GM23338 (cell line): ENCODE data around the gene ZNF497. TPM values are rescaled to one million over a fixed set of nuclear protein-coding genes. Genes with fewer than 3 reads are reported as not detected.
A peak's percentile ranks its signal among the peaks of the same experiment; 100 is the strongest.

Source experiments
- ATAC-seq: fragments of 200-7000 bp; cut with Tn5 transposase; 3 replicates; pipeline ENCODE4 v1.9.1; 2020
- DNase-seq: peaks from one replicate; pipeline ENCODE4 v3.0.0-alpha.2; 2015; ENCODE audit warnings: low spot score
- H2AFZ ChIP-seq: fragments of 200-600 bp; sonication (generic); 2 replicates; pipeline ENCODE4 v1.8.0; 2016; ENCODE audit warnings: antibody characterized with exemption, mild to moderate bottlenecking, moderate library complexity
- H3F3A ChIP-seq: fragments of 200-600 bp; sonication (generic); replicated peaks from 2 replicates; pipeline ENCODE4 v1.8.0; 2017; ENCODE audit warnings: antibody characterized with exemption, mixed run types, low read depth
- H3K27ac ChIP-seq: fragments of 200-600 bp; sonication (generic); 2 replicates; pipeline ENCODE4 v1.6.1; 2016; ENCODE audit warnings: low read depth
- H3K27me3 ChIP-seq: fragments of 200-600 bp; sonication (generic); 2 replicates; pipeline ENCODE4 v1.8.0; 2016; ENCODE audit warnings: mild to moderate bottlenecking, mixed run types, moderate library complexity; ENCODE audit not compliant: insufficient read depth
- H3K36me3 ChIP-seq: fragments of 200-600 bp; sonication (generic); 2 replicates; pipeline ENCODE4 v1.8.0; 2016; ENCODE audit warnings: mild to moderate bottlenecking; ENCODE audit not compliant: insufficient read depth
- H3K4me1 ChIP-seq: fragments of 200-600 bp; sonication (generic); 2 replicates; pipeline ENCODE4 v1.8.0; 2016; ENCODE audit warnings: mild to moderate bottlenecking, moderate library complexity; ENCODE audit not compliant: insufficient read depth
- H3K4me2 ChIP-seq: fragments of 200-600 bp; sonication (generic); 2 replicates; pipeline ENCODE4 v1.7.1; 2017; ENCODE audit warnings: mixed run types
- H3K4me3 ChIP-seq: fragments of 200-600 bp; sonication (generic); 2 replicates; pipeline ENCODE4 v1.6.1; 2016; ENCODE audit warnings: mixed run types
- H3K79me2 ChIP-seq: fragments of 200-600 bp; sonication (generic); replicated peaks from 2 replicates; pipeline ENCODE4 v1.8.0; 2017; ENCODE audit warnings: mild to moderate bottlenecking; ENCODE audit not compliant: insufficient read depth
- H3K9me2 ChIP-seq: fragments of 200-600 bp; sonication (generic); 2 replicates; pipeline ENCODE4 v1.8.0; 2017; ENCODE audit not compliant: insufficient read depth
- H4K20me1 ChIP-seq: fragments of 200-600 bp; sonication (generic); replicated peaks from 2 replicates; pipeline ENCODE4 v1.8.0; 2017; ENCODE audit warnings: mild to moderate bottlenecking; ENCODE audit not compliant: insufficient read depth
- H3K27ac Mint-ChIP-seq: 2 replicates; pipeline ENCODE4 v1.8.0; 2020; ENCODE audit warnings: inconsistent platforms, mild to moderate bottlenecking, moderate library complexity, mixed read lengths
- H3K27me3 Mint-ChIP-seq: 3 replicates; pipeline ENCODE4 v1.8.0; 2022; ENCODE audit warnings: low read depth, mild to moderate bottlenecking, moderate library complexity, mixed read lengths, inconsistent platforms; ENCODE audit not compliant: insufficient read depth, poor library complexity
- H3K36me3 Mint-ChIP-seq: 3 replicates; pipeline ENCODE4 v1.8.0; 2021; ENCODE audit warnings: low read depth, mild to moderate bottlenecking, inconsistent platforms, moderate library complexity, mixed read lengths
- H3K4me1 Mint-ChIP-seq: 3 replicates; pipeline ENCODE4 v1.8.0; 2020; ENCODE audit warnings: mild to moderate bottlenecking, inconsistent platforms, mixed read lengths
- H3K4me3 Mint-ChIP-seq: 3 replicates; pipeline ENCODE4 v1.8.0; 2021; ENCODE audit warnings: moderate library complexity, mild to moderate bottlenecking, inconsistent platforms, mixed read lengths
- H3K9me3 Mint-ChIP-seq: 3 replicates; pipeline ENCODE4 v1.8.0; 2020; ENCODE audit warnings: moderate library complexity, mild to moderate bottlenecking, inconsistent platforms, mixed read lengths
- CREB1 ChIP-seq: fragments of 250-450 bp; sonication (Bioruptor Pico); IDR thresholded peaks from 2 replicates; pipeline ENCODE4 v1.5.0; 2020; ENCODE audit warnings: low read depth, mild to moderate bottlenecking, moderate library complexity
- EZH2phosphoT487 ChIP-seq: fragments of 200-600 bp; sonication (generic); IDR thresholded peaks from one replicate; pipeline ENCODE4 v1.8.1; 2018; ENCODE audit warnings: antibody characterized with exemption; ENCODE audit not compliant: unreplicated experiment
- NANOG ChIP-seq: IDR thresholded peaks from 2 replicates; pipeline ENCODE4 v1.6.1; 2016; ENCODE audit warnings: antibody characterized with exemption, borderline replicate concordance
- POLR2AphosphoS5 ChIP-seq: IDR thresholded peaks from 2 replicates; pipeline ENCODE4 v1.6.1; 2016; ENCODE audit warnings: antibody characterized with exemption, low read depth
- STAT1 ChIP-seq: IDR thresholded peaks from one replicate; pipeline ENCODE4 v1.6.1; 2016; ENCODE audit warnings: antibody characterized with exemption; ENCODE audit not compliant: unreplicated experiment
- ZNF331 ChIP-seq: fragments of 250-450 bp; sonication (Bioruptor Pico); IDR thresholded peaks from 2 replicates; pipeline ENCODE4 v1.5.0; 2020; ENCODE audit warnings: low read depth, mild to moderate bottlenecking, moderate library complexity
- ZNF462 ChIP-seq: fragments of 250-450 bp; sonication (Bioruptor Pico); IDR thresholded peaks from 2 replicates; pipeline ENCODE4 v1.5.0; 2020; ENCODE audit warnings: mild to moderate bottlenecking, moderate library complexity
- polyA plus RNA-seq: library from polyadenylated mRNA; unstranded; fragments of >200 nt; fragmentation: Nextera tagmentation; extraction: Ambion mirVana; gene quantifications from 2 replicates; pipeline ENCODE4 v1.2.1, GENCODE V29; 2016
- total RNA-seq: library from RNA; depleted of rRNA; stranded (reverse); fragments of >200 nt; shearing (Covaris generic); gene quantifications from 2 replicates; pipeline ENCODE4 v1.2.3, GENCODE V29; 2014
- TF ChIP-seq, protein P1 (sequence below): IDR thresholded peaks from one replicate; pipeline ENCODE4 v1.6.1; 2018; ENCODE audit warnings: antibody characterized with exemption; ENCODE audit not compliant: unreplicated experiment
- TF ChIP-seq, protein P2 (sequence below), 2 experiments: fragments of 200-600 bp in 1 of 2; sonication (generic) in 1 of 2; conservative IDR thresholded peaks; 2 replicates each; pipeline versions ENCODE4 v1.5.1 to v1.6.1; 2016 to 2017; ENCODE audit warnings: antibody characterized with exemption in 2 of 2, low read depth in 2 of 2, mild to moderate bottlenecking in 2 of 2, moderate library complexity in 1 of 2
- TF ChIP-seq, protein P3 (sequence below): IDR thresholded peaks from 2 replicates; pipeline ENCODE4 v1.6.1; 2016; ENCODE audit warnings: antibody characterized with exemption

ZNF497 gene
- total and polyA plus RNA-seq, 2 experiments from 2014 or later, result 0.44 to 2.0 TPM

- TF ChIP-seq, protein P1, sequence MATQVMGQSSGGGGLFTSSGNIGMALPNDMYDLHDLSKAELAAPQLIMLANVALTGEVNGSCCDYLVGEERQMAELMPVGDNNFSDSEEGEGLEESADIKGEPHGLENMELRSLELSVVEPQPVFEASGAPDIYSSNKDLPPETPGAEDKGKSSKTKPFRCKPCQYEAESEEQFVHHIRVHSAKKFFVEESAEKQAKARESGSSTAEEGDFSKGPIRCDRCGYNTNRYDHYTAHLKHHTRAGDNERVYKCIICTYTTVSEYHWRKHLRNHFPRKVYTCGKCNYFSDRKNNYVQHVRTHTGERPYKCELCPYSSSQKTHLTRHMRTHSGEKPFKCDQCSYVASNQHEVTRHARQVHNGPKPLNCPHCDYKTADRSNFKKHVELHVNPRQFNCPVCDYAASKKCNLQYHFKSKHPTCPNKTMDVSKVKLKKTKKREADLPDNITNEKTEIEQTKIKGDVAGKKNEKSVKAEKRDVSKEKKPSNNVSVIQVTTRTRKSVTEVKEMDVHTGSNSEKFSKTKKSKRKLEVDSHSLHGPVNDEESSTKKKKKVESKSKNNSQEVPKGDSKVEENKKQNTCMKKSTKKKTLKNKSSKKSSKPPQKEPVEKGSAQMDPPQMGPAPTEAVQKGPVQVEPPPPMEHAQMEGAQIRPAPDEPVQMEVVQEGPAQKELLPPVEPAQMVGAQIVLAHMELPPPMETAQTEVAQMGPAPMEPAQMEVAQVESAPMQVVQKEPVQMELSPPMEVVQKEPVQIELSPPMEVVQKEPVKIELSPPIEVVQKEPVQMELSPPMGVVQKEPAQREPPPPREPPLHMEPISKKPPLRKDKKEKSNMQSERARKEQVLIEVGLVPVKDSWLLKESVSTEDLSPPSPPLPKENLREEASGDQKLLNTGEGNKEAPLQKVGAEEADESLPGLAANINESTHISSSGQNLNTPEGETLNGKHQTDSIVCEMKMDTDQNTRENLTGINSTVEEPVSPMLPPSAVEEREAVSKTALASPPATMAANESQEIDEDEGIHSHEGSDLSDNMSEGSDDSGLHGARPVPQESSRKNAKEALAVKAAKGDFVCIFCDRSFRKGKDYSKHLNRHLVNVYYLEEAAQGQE, result no peak
- TF ChIP-seq ZNF331 (no peak), CREB1 (CRISPR knock-in tag) (no peak)
- TF ChIP-seq, protein P2, sequence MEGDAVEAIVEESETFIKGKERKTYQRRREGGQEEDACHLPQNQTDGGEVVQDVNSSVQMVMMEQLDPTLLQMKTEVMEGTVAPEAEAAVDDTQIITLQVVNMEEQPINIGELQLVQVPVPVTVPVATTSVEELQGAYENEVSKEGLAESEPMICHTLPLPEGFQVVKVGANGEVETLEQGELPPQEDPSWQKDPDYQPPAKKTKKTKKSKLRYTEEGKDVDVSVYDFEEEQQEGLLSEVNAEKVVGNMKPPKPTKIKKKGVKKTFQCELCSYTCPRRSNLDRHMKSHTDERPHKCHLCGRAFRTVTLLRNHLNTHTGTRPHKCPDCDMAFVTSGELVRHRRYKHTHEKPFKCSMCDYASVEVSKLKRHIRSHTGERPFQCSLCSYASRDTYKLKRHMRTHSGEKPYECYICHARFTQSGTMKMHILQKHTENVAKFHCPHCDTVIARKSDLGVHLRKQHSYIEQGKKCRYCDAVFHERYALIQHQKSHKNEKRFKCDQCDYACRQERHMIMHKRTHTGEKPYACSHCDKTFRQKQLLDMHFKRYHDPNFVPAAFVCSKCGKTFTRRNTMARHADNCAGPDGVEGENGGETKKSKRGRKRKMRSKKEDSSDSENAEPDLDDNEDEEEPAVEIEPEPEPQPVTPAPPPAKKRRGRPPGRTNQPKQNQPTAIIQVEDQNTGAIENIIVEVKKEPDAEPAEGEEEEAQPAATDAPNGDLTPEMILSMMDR (conservative IDR thresholded peaks at IDR 0.05; ENCODE audit: low read depth in 2 of 2), result no peak
These were observed 32.3 kb upstream of the ZNF497 start (continued) for GRCh38 chr19:58394821-58395219.

GRCh38 chr19:58393725-58394033 is 31.1 kb upstream of the ZNF497 start:
- H3K4me3 Mint-ChIP-seq, result peak overlapping the region; percentile 5; the same call in 1 of the 3 replicates
- Histone ChIP-seq H3F3A (peaks cover 67% of the 10 kb centered on the region), H4K20me1 (peaks cover 32% of the 10 kb centered on the region), H3K27ac (0 out of 2 replicates have a peak overlapping the region, but pooled peaks have one; percentile 45), H3K4me3 (no peak overlapping the region), H3K4me1 (peaks cover 5% of the 10 kb centered on the region; the same call in 1 of the 2 replicates), H3K36me3 (peaks cover 43% of the 10 kb centered on the region), H2AFZ (no peak overlapping the region), H3K9me2 (no peaks in the 10 kb centered on the region), H3K79me2 (peaks cover 33% of the 10 kb centered on the region), H3K27me3 (peaks cover 17% of the 10 kb centered on the region), H3K4me2 (no peak overlapping the region)
- no peak for ATAC-seq
- peaks cover 17% of the 10 kb centered on the region for H3K4me1 Mint-ChIP-seq
- H3K27me3 Mint-ChIP-seq, result peaks cover 23% of the 10 kb centered on the region
- no peaks in the 10 kb centered on the region for H3K9me3 Mint-ChIP-seq
- peaks cover 64% of the 10 kb centered on the region for H3K36me3 Mint-ChIP-seq
- no peak for DNase-seq
- H3K27ac Mint-ChIP-seq, result no peak overlapping the region
- TF ChIP-seq, protein P3, sequence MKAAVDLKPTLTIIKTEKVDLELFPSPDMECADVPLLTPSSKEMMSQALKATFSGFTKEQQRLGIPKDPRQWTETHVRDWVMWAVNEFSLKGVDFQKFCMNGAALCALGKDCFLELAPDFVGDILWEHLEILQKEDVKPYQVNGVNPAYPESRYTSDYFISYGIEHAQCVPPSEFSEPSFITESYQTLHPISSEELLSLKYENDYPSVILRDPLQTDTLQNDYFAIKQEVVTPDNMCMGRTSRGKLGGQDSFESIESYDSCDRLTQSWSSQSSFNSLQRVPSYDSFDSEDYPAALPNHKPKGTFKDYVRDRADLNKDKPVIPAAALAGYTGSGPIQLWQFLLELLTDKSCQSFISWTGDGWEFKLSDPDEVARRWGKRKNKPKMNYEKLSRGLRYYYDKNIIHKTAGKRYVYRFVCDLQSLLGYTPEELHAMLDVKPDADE, result no peak
- TF ChIP-seq POLR2AphosphoS5, result no peak
- TF ChIP-seq NANOG, result no peak
- TF ChIP-seq STAT1, result no peak
- TF ChIP-seq EZH2phosphoT487, result no peak
- TF ChIP-seq CREB1 (CRISPR knock-in tag), result no peak
- TF ChIP-seq ZNF462 (CRISPR knock-in tag), result no peak
